Embryonic facial prominence (tissue), 1 donor: ENCODE results near the gene SLC16A4.
"Not testable (repeated sequence)": the region's sequence is repeated elsewhere in the genome, so short reads cannot be mapped to it uniquely, and the experiment has no call there.

ENCODE experiments used
- DNase-seq: peaks from one replicate; pipeline ENCODE4 v3.0.0-alpha.2; 2016; ENCODE audit errors: extremely low spot score

SLC16A4 gene

DNA sequence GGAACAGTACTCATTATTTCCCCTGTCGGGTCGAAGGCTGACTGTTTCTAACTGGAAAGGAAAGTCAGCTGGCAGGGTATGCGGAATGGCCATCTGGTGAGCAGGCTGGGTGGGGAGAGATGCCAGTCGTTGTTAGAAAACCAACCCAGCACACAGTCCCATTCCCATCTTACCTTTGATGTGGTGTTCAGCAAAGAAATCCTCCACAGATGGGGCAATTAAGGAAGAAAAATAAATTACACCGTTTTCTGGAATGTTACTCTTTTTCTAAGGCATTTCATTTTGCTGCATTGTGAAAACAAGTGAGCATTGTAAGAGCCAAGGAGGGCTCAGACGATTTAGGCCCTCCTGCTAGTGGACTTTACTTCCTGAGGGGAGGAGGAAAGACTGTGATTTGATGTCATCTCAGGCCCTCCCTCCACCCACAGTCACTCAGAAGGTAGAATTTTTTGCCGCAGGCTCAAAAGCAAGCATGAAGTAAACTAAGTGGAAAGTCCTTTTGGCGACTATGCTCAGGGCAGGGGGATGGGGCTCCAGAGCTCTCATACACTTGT is at the start of gene SLC16A4:
Gene SLC16A4 (minus strand): TSS at position 335 of the 554 bp plus-strand sequence. CDS start 1,703 bp downstream, outside the sequence.
- no peak for DNase-seq

DNA sequence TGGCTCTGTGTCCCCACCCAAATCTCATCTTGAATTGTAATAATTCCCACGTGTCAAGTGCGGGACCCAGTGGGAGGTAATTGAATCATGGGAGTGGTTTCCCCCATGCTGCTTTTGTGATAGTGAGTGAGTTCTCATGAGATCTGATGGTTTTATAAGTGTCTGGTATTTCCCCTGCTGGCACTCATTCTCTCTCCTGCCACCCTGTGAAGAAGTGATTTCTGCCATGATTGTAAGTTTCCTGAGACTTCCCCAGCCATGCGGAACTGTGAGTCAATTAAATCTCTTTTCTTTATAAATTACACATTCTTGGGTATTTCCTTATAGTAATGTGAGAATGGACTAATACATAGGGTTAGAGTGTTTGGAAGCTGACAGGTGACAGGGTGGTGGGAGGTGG is 49.0 kb upstream of the SLC16A4 start:
- DNase-seq: not testable (repeated sequence)

DNA sequence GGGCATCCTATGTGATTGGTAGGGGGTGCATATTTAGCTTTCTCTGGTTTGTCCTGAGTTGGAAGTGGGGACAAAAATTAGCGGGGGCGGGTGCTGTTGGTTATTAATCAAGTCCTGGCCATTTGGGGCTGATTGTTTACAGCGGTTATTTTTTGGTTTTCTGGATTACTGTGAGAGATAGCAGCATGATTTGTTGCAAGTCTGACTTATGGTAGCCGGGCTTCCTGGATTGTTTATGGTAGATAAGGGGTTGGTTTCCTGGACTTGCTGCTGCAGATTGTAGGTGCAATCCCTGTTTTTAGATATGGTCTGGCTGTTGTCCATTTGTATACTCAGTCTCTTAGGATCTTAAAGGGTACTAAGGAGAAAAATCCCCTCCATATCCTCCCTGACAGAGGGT is 48.1 kb upstream of the SLC16A4 start:
- DNase-seq: no peak

DNA sequence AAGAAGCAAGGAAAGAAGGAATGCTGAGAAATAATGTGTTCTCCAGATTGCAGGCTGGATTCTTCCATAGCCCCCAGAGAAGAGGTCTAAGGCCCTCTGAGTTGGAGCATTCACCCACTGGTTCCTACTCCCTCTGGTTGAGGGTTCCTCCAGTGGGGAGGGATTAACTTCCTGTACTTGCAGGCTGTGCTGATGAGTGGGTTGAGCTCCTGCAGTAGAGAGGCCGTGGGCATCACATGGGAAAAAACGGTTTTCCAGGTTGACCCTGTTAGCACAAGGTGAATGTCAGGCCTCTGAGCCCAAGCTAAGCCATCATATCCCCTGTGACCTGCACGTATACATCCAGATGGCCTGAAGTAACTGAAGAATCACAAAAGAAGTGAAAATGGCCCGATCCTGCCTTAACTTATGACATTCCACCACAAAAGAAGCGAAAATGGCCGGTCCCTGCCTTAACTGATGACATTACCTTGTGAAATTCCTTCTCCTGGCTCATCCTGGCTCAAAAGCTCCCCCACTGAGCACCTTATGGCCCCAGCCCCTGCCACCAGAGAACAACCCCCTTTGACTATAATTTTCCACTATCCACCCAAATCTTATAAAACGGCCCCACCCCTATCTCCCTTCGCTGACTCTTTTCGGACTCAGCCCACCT is 46.9 kb upstream of the SLC16A4 start:
- DNase-seq: not testable (repeated sequence)

DNA sequence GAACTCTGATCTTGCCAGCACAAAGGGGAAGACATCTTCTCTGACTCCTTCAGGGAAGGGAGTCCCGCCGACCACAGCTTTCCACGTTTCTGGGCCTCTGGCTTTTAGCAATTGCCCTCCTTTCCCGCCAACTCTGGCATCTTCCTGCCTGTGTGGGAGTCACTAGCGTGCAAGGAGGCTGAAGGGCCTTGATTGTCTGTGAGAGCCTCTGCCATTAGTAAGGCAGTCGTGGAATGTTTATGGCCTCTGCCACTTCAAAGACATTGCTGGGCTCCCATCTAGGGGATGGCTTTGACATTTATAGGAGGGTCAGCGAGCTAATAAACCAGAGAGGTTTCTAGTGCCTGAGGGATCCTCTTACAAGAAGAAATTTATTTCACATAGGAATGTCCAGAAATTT is 45.8 kb upstream of the SLC16A4 start:
- no peak for DNase-seq

DNA sequence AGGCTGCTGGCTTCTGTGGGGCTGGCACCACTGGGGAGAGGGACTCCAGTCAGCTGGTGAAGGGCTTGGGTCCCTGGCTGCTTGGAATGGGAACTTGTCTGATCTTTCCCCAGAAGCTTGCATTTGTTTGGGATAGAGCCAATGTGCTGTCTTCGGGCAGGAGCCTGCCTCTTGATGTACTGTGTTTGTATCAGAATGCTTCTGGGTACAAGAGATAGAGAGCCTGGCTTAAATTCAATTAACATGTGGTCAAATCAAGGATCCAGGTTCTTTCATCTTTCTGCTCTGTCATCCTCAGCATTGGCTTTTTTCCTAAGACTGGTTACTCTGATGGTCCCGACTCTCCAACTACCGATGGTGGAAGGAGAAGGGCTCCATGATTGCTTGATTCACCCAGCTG is 44.1 kb upstream of the SLC16A4 start:
- DNase-seq: no peak

DNA sequence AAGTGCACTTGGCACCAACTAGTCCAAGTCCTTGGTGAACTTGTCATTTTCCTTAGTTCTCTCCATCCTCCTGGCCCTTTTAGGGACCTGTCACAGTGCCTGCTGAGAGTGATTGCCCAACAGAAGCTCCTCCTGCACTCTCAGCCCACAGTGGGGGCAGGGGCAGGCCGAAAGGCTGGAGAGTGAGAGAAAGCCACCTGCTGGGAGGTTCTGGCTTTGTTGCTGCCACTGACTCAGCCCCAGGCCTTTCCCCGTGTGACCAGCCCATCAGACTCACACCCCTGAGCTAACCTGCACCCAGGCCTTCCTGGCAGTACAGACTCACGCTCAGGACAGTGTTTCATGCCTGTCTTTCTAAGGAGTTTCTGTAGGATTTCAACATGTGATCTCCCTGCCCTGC is 43.0 kb upstream of the SLC16A4 start:
- DNase-seq: no peak

DNA sequence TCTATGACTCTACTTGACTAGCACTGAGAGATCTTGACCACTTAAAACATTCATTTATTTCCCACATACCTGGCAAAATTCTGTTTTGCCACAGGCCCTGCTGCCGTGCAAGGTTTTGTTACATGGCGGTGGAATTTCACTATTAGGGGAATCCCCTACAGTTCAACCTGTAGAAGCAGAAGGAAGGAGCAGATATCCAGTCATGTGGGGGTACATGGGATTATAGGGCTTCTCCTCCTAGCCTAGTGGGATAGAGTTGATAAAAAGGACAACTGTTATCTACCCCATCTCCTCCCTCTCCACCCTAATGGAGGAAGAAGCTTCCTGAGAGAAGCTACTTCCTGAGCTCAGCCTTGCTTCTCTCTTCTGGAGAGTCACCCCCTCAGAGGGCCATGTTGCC is 42.4 kb upstream of the SLC16A4 start:
- DNase-seq: no peak

DNA sequence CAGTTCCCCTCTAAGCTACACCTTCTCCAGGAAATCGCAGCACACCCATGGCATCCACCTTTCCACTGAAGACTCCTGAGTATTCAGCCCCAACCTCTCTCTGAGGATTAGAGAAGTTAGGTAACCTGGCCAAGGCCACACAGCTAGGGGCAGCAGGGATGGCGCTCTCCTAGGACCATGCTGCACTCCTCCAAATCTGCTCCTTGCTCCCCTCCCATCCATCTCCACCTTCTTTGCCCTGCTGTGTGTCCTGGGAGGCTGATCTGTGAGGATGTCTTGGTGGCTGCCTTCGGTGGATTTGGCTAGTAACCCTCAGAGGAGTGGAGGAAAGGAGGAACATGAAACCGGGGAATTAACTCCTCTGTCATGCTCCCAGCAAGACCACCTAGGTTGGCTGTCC is 40.1 kb upstream of the SLC16A4 start:
- no peak for DNase-seq

DNA sequence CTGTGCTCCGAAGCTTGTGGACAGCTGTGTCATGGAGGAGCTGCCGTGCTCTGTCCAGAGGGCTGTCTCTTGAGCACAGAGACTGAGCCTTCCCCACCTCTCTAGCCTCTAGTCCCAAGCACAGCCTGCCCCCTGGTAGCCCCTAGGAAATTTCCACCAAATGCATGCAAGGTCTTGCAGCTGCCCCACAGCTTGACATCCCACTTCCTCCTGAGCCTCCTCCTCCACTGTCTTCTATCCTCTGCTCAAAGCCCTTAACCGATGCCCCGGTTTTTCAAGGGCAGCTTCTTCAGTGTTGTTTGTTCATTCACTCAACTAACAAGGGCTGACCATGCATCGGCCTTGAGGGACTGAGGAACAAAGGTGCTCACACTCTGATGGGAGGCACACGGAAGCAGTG is 39.5 kb upstream of the SLC16A4 start:
- no peak for DNase-seq

DNA sequence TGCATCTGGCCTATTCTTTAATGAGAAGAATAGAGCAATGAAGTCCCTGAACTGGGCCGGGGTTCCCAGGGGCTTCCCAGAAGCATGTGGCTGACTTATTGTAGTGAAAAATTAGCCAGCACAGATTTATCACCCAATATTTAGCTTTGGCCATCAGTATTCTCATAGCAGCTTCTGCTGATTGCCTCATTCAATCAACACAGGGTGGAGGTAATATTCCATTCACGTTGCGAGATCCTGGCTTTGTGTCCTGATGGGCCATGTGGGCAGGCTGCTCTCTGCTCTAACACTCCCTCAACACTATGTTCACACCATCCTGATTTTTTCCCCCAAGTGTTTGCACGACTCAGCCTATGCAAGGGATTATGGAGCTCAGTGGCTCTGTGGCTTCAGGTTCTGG is 38.1 kb upstream of the SLC16A4 start:
- no peak for DNase-seq

DNA sequence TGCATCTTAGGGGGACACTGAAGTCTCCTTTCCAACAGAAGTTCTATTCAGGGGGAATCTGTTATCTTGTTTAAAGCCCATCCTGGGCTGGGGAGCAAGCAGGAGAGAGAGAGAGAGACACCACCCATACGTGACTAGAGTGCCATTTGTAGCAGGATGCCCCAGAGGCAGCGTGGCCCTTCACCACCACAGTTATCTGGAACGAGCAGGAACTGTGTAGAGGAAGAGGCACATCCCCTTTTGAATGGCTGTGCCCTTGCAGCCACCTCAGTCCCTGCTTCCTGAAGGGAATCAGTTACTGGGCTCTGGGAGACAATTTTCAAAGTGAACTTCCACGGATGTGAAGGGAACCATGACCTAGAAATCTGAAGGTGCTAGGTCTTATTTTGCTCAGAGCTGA is 36.0 kb upstream of the SLC16A4 start:
- DNase-seq: no peak

DNA sequence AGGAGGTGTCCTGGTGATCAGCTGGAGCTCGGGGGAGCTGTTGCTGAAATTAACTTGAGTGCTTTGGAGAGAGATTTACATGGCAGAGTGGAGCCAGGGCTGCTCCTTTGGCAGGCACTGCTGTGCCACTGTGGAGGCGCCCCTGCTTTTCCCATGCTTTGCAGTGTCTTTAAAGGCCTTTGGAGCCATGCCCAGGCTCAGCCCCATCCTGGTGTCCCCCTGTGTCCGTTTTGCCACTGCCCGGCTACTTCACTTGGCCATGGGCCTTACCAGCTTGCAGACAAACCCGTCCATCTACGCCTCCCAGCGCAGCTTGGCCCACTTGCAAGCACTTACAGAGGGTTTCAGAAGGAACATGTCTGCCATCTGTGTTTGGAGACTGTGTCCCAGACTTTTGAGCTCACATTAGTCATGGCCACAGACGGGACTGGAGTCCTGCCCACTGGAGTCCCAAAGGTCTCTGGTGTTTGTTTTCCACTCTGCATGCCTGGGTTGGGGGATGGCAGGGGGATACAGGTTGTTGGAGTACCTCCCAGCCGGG is 34.9 kb upstream of the SLC16A4 start:
- DNase-seq: no peak

DNA sequence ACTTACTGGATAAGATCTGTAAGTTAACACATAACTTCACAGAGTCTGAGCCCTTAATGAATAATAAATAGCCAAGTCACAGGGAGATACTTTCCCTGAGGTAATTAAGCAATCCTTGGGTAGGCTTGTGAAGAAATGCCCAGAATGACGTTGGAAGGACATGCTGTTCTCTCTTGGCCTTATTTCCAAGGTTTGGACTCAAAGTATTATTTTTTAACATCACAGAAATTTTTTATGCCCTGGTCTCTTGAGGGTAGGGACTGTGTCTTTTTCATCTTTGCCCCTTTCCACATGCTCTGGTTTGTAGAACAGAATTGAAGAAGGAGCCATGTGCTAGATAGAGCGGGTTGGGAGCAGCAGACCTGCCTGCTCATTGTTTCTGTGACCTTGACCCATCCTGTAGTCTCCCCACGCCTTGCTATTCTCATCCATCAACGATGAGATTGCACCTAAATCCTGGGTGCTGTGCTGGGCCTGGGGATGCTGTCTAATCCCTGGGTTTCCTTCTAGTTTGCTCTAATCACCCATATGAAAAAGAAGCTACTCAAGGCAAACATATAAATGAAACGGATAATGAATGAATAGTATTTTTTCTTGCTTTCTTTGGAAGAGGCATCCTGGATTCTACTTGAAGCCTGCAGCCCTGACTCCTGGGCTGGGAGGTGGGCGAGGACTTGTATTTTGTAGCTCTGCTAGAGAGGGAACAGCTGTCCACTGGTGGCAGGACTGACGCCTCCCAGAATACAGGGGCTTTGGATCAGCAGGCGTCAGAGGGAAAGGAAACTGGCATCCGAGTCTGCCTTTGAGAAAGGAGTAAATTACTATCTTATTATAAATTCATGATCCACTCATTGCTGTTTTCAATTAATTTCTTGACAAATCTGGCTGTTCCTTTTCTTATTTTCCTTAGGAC is 34.1 kb upstream of the SLC16A4 start:
- DNase-seq: no peak

DNA sequence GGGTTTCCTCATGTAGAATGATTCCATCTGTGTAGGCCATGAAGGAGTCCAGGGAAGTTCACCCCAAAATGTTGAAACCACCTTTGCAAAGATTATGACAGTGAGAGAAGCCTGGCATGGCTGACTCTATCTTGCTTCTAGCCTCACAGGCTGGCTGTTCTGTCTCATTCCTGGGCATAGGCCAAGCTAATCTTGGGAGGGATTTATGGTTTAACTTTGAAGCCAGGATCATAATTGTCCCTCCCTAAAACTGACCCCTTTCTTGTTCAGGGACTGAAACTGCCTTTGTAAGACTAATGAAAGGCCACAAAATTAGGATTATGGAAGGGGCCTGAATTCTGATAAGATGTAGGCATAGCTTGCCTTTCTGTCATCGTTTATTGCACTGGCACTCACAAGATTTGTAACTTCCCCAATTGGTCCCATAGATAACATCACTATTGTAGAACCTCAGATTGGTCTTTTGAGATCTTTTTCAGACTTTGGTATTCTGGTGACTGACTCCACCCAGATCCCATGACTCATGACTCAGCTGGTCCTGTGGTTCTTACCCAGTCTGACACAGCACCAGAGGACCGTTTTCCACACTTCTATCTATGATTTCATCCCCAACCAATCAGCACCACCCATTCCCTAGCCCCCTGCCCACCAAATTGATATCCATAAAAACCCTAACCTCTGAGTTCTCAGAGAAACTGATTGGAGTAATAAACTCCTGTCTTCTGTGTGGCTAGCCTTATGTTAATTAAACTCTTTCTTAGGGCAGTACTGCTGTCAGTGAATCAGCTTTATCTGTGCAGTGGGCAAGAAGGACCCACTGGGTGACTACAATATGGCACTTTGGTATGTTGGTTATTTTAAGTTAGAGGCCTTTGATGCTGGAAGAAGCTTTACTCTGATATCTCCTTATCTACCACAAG is 30.3 kb upstream of the SLC16A4 start:
- DNase-seq: no peak

DNA sequence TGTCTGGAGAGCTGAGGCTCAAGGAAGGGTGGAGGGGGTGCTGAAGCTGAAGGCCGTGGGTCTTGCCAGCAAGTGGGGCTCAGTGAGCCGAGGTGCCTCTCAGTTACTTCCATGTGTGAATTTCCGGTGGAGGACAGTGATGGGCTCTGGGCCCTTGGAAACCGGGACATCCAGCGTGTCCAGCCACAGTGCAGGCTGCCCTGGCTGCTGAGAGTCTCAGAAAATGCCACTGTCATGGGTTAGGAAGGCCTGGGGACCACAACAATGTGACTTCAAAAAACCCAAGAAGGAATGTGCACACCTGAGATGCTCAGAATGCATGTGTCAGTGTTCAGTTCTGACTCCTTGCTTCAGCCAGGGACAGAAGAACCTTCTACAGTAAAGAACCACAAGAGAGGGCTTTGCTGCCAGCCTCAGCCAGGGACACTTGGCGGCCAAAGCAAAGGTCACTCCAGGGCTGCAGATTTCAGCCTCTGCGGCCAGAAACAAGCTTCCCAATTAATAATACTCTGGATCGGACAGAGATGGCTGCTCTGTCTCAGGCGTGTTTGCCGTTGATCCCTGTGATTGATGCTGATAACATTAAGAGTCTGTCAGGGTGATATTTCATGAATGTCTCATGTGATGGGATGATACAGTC is 29.3 kb upstream of the SLC16A4 start:
- DNase-seq: no peak

DNA sequence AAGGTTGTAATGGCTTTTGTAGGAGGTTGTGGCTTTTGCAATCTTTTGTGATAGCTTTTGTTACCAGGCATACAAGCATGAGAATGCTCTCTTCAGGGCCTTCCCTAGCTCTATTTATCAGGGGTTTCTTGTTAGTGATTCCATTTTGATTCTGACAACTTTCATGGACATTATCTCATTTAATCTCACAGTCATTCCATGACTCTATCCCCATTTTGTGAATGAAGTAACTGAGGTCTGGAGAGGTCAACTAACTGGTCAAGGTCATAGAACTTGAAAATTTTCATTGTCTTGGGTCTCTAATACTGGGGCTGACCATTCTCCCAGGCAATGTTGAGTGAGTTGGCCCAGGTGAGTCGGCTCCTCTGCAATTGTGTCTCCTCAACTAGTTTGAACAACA is 27.9 kb upstream of the SLC16A4 start:
- DNase-seq: no peak

DNA sequence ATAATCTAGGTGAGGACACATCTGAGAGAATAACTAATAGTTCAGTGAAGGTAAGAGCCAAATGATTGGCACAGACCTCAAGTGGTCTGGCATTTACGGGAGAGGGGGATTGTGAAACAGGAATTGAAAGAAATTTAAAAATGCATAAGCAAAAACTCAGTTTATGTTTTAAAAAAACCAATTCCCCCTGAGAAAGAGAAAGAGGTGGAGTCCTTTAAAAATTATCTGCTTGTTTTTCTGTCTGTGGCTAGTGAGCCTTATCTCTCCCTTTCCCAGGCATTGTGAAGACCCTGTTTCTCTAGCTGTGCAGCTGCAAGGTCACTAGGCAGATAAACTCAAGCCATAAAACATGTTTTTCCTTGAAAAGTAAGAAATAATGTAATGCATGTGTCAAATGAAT is 22.2 kb upstream of the SLC16A4 start:
- DNase-seq: not testable (repeated sequence)

DNA sequence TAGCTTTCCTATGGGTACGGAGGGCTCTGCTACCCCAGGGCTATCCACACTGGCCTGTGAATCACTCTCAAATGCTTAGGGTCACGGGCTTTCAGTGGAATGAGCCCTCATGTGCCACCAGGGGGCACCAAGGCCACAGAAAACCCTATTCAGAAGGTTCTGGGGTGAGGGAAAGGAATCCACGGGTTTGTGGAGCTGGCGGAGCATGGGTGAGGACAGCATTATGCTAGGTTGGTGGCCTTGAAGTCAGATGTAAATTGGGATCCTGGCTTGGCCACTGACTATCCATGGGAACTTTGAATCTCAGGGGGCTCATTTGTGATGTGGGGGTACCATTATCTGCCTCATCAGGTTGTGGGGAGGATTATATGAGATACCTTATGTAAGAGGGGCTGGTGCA is 21.8 kb upstream of the SLC16A4 start:
- no peak for DNase-seq

DNA sequence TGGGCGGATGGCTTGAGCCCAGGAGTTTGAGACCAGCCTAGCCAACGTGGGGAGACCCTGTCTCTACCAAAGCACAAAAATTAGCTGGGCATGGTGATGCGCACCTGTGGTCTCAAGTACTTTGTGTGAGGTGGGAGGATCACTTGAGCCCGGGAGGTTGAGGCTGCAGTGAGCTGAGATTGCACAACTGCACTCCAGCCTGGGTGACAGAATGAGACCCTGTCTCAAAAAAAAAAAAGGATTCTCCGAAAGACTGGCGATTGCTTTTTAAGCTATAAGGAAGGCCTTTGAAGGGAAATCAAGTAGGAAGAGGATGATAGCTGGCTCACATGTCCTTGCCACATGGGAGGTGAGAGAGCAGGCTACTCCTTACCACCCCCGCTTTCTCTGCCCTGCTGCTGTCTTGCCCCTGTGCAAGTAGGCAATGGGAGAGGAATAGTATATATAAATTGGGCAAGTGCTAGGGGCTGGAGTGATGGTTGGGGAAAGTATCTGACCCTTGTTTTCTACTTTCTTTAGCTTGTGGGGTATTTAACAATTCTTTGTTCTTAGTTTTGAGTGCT is 20.4 kb upstream of the SLC16A4 start:
- DNase-seq: no peak

DNA sequence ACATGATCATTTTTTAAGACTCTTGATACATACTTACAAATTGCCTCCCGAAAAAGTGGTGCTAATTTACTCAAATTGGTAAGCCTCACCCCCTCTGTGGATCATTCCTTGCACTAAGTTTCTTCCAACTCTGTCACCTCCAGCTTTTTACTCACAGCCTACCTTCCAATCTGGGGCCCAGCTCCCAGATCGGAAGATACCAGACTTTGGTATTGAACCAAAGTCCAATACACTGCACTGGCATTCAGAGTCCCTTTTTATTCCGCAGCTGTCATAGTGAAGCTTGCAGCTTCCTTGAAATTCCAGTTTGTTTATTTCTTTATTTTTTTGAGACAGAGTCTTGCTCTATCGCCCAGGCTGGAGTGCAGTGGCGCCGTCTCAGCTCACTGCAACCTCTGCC is 18.5 kb upstream of the SLC16A4 start:
- DNase-seq: no peak
